ENCODE results near the gene VSTM2L.

The VSTM2L gene

DNA sequence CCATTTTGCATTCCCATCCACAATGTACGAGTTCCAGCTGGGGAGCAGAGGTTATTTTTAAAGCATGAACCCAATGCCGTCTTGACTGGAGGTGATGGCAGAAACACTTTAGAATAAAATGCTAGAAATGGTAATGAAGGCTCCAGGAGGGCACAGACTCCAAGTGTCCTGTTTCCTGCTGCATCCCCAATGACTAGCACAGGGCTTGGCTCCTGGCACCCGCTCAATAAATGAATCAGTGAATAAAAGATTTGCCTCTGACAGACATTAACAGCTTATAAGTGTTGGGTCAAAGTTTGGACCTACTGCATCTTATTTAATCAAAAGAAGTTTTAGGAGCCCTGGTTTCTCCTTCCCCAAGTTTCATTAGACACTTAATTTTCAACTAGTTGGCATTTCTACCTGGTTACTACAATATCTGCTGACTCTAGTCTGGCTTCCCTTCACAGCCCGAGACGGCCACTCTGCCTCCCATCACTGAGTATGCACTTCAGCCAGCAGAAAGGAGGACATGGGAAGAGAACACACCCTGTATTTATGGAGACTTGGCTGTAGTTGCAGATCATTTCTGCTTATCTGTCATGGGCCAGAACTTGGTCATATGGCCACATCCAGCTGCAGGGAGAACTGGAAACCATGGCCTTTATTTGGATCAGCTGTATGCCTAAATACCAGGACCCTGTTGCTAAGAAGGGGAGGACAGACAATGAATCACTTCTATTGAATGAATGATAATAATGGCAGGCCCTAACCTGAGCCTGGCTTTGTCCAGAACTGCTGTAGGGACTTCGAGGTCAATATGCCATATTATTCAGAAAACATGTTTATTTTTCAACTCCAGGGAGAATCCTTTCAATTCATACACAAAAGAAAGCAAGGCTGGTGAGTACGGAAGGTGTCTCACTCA lies 67.3 kb downstream of the VSTM2L start:
- no peak for DNase-seq (ENCODE audit: low spot score)

DNA sequence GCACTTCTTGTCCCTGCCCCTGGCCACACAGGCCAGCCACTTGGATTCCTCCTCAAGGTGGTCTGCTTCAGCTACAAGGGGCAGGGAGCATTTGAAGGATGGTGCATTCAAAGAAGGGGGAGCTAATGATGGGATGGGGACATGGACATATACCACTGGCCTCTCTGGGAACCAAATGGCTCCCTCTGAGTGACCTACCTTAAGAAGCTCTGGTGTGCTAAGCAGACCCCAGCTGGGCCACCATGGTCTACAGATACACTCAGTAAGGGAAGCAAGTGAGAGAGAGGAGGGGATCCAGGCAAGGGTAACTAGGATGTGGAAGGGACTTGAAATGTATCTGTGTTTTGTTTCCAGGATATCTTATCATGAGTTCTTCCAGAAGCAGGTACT lies 67.9 kb downstream of the VSTM2L start:
- DNase-seq (ENCODE audit: low spot score), result no peak

DNA sequence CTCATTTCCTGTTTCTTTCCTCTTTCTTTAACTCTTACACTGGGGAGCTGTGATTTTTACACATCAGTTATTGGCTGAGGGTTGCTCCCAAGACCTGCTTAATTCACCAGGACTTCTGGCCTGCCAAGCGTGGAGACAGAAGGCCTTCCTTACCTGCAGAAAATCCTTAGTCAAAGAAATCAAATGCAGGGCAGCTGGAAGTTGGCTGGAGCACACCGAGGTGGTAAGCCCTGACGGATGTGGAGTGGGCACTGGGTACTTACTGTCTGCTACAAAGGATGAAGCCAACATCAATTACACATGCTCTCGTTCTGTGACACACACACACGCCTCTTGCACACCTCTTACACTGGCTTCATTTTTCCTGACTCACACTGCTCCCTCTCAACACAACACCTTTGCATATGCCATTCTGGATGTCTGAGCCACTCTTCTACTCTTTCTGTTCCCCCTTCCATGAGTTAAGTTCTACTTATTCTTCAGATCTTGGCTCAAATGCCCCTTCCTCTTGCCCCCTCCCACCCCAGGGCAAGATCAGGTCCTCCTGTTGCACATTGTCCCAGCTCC lies 68.7 kb downstream of the VSTM2L start:
- no peak for DNase-seq (ENCODE audit: low spot score)

DNA sequence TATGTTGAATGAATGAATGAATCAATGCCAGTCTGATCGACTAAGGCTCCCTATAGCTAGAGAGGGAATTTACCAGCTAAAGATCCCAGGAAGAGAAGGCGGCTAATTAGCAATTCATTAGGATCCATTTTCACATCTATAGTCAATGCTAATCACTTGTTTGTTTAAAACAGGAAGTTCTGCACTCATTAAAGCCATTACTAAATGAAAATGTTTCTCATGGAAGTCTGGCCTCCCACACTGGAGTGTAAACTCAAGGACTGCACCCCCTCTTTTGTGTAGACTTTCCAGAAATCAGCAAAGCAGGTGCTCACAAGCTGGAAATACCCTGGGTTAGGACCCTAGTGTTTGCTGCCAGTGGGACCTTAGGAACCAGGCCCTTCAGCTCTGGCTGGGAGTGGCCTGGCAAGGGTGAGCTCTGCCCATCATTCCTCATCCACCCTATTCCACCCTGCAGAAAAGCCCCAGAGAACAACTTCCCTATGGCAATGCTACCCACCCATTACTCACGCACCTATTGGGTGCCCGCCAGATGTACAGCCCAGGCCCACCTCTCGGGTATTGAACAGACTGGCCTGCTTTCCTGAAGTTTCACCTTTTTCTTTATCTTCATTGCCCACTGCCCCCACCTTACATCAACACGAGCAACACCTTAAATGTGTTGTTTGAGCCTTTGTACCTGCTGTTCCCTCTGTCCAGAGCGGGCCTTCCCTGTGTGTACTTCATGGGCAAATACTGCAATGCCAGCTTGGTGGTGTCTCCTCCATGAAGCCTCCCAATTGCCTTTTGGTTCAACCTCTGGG lies 69.5 kb downstream of the VSTM2L start:
- DNase-seq (ENCODE audit: low spot score), result no peak

DNA sequence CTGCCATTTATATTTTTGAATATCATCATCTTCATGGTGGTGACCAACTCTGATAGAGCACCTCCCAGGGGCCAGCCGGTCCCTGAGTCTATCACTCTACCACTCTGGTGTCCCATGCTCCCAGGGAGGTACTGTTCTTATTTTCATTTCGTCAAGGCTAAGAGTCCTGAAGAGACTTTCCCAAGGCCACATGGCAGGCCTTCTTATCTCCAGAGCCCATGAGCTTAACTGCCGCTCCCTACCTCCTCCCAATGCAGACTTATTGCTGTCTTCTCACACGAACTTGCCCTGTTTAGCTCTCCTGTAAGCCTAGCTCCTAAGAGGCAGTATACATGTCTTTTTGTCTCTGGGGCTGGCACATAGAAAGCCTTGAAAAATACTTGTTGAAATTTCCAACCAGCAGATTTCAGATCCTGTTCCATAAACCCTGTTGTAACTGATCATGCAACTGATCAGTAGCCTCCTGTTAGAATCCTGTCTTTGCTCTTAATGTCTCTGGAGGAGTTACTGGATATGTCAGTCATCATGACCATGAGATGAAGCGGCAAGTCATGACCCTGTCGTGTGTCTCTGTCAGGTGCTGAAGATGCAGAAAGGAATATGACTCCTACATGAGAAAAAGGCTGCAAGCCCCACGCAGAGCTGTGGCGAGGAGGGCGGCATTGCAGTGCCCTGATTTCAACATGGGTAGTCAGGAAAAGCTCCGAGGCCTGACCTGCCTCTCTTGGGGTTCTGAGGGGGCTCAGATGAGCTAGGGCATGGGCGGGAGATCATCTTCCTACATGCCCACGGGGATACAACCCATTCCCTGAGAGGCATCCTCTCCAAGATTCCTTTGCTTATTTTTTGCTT lies 70.4 kb downstream of the VSTM2L start:
- DNase-seq (ENCODE audit: low spot score), result no peak

DNA sequence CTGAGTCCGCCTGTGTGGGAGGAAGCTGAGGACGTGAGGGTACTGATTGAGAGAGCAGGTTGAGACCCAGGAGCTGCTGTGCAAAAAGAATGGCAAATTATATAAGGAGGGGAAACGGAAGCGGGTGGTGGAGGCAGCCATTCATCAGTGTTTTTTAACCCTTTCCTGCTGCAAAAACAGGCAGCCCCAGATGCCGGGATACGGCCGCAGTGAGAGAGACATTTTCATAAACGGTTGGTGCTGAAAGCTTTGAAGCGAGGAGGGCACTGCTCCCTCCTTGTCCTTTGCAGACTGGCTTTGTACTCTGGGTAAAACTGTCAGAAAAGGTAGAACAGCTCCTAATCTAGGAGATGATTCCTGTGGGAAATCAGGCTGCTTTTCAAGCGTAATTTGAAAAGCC lies 74.0 kb downstream of the VSTM2L start:
- DNase-seq (ENCODE audit: low spot score), result no peak

DNA sequence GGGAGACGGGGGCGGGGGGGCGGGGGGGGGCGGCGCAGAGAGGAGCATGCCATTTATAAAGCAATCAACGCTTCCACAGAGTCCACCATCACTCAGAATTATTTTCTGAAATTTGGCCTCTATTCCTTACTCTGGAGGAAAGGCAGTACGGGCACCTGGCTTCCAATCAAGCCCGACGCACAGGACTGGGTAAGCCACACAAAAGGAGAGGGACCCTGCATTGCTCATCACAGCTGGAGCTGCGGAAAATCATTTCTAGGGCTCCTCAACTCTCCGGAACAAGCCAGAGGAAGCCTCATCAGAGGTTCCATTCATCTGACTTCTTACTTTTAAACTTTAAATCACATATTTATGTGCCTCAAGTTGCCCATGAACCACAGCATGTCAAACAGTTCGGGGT lies 74.4 kb downstream of the VSTM2L start:
- no peak for DNase-seq (ENCODE audit: low spot score)

DNA sequence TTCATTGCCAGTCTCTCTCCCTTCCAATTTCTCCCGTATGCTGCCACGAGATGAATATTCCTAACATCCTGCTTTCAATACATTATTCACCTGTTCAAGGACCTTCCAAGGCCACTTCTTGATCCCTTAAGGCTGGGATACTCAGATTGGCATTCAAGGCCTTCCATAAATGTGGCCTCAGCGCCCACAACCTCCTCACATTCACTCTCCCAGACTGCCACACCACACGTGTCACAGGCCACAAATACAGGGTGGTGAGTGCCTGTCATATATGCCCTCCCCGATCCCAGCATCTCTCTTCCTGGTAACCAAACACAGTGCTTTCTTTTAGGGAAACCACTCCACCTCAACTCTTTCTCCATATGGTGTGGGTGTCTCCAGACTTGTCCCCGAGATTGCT lies 74.9 kb downstream of the VSTM2L start:
- no peak for DNase-seq (ENCODE audit: low spot score)

DNA sequence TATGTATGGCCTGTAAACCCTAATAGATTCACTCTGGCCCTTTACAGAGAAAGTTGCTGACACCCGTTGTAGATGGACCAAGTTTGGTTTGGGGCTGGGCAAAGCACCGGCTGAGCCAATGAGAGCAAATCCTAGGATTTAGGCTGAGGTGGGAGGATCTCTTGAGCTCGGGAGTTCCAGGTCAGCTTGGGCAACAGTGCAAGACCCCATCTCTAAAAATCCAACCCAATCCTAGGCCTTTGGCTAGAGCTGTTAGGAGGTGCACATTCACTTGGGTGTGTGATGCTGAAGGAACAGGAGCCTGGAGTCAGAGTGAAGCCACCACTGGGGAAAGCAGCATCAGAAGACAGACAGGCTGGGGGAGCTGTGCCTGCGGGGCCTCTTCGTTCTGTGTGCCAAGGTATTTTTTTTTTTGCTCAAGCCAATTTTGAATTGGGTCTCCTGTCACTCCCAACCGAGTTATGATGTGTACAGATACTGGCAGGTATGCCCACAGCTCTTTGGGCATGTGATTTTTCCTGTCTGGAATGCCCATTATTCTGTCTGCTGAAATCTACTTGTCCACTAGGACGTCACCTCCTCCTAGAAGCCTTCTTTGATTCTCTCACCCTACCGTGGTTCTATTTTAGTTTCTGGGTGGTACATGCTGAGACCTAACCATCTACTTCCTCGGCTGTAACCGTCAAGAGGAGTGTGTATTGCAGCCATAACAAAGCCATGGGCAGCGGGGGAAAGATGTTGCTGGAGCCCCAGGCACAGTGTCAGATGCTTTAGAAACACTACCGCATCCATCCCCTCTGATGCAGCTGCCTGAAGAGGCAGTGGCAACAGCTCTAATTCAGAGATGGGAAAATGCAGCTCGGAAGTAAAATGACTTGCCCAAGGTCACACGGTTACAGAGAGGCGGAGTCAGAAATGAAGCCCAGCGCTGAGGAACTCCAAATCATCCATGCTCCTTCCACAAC lies 76.4 kb downstream of the VSTM2L start:
- no peak for DNase-seq (ENCODE audit: low spot score)

DNA sequence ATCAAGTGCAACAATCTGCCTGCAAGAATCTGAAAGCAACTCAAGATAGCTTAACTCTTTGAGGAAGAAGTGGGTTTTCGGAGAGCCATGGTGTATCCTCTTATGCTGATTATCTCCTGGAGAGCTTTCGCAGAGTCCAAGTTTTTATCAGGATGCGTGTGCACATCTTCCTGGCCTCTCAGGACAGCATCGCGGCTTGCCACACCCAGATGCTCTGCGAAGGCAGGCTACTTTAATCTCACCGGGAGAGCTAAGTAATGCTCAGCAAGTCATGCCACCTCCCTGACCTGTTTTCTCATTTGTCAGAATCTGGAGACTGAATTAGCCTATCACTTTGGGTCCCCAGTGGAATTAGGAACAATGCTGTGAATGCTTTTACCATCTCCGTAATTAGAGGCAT lies 77.5 kb downstream of the VSTM2L start:
- DNase-seq (ENCODE audit: low spot score), result no peak

DNA sequence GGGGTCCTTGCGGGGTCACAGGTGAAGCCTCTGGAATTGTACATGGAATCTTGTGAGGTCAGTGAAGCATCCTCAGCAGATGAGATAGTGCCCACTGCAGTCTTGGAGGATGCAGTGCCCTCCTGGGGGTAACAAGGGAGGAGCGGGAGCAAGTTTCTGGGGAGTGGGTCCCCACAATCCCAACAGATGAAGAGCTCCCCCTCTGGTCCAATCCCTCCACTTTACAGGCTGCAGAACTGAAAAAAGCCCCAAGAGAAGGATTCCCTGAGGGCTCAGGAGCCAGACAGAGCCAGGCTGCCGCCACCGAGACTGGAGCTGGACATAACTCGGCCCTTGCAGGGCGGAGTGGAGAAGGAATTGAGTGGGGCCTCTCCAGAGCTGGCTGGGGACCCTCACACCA lies 77.9 kb downstream of the VSTM2L start:
- no peak for DNase-seq (ENCODE audit: low spot score)

DNA sequence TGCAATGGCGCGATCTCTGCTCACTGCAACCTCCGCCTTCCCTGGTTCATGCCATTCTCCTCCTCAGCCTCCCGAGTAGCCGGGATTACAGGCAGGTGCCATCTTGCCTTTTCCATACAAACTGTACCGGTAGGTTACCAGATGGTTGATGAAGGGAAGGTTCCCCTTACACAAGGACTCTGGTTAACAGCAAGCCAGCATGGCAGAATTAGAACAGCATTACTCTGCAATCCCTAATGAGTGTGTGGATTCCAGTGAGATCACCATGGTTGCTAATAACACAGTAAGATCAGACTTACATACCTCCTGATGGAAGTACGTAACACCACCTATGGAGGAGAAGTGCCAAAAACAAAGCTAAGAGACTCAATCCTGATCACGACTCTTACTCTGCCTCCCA lies 78.6 kb downstream of the VSTM2L start:
- no peak for DNase-seq (ENCODE audit: low spot score)

DNA sequence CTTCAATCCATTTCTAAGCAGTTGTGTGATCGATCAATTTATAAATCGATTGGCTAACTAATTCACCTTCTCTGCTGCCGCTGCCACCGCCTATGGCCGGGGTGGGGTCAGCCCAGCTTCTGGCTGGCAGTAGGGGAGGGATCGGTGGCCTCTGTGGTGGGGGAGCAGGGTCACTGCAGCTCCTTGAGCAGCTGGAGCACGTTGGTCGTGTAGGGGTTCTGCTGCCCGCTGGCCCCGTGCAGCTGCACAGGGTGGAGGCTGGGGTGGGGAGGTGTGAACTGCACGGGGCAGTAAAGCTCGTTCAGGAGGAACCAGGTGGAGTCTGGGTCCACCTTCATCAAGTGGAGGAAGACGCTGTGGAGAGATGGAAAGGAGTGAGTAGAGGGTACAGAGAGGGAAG lies 80.4 kb downstream of the VSTM2L start:
- DNase-seq (ENCODE audit: low spot score), result no peak

DNA sequence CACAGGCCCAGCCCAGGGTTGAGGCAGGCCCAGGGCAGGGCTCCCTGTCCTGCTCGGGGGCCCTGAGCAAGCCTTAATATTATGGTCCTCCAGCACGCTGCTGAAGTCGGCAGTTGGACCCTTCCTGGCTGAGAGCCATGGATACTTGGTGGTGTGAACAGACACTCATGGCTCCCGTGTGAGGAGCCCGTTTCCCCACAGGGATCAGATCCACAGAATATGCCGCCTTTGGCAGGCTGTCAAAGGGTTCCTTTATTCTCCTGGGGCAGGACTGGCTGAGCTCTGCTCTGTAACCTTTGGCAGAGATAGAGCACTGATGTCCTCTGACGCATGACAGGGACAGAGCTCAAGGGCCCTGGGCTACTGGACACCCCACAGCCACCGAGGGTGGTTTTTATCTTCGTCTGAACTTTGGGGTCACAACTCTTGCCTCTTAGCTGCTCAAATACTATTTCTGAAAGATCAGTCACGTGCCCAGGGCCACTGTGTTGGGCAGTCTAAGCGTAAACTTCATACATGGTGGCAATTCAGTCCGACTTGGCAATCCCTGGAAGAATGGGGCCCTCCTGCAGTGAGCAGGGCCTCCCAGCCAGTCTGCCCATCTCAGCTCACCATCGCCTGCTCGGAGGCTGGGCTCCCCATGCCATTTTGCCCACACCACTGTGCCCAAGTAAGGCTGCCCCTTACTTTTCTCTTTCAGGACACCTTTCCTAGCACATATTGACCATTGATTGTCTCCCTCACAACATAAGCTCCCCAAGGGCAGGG lies 81.3 kb downstream of the VSTM2L start:
- DNase-seq (ENCODE audit: low spot score), result no peak

DNA sequence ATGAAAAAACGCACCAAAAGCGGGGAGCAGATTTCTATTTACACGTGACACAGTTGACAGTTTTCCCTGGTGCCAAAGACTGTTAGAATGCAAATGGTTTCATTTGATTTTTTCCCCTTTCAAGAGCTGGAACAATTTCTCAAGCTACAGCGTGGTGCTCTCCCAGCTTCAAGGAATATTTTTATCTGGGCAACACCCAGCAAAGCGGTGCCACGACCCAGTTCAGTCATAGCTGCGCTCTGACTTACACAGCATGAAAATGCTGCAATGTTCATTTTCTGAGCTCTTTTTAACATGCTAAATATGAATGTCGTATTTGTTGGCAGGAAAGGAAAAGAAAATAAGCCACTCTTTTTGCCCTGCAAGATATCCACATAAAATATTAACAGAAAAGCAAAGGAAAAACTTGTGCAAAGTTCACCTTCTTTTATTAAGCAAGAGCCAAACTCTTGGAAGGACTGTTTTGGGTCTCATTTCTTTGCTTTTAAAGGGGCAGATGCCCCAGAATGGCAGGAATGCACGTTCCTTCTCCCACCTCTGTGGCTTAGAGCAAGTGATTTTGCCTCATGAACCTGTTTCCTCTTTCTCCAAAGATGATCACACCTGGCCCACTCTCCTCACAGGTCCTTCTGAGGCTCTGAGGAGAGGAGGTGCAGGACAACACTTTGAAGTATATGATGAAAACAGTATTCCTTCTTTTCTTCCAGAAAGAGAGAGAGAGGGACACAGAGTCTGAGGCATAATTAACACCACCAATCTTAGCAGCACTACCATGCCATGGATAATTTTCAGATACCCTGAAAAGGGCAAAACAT lies 83.3 kb downstream of the VSTM2L start:
- DNase-seq (ENCODE audit: low spot score), result no peak

DNA sequence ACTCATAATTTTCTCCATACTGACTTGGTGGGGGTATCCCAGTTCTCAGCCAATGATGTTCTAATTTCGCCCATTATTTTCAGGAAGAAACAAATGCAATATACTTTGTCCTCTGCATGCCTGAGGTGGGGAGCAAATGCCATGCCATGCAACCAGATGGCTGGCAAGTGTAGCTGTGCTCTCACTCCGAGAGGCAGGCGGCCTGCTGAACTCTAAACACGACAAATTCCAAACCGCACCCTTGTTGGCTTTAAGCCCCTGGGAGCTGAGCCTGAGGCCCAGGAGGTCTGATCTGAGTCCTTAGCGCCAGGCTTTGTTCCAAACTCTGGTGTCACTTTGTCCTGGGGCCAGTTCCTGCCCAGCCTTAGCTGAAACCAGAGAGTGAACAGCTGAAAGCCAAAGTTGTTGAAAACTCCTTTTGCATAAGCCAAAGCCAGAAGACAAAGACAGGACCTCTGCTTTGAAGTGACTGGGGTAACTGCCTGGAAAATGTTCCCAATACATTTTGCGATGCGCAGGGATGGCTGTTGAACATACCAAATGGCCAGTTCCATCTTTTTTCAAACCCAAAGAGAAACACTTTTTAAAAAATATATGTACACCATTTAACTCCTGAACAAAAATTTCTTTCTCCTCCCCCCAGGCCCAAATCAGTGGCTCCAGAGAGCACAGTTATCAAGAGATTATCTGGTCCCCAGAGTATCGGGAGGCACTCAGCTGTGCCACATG lies 84.1 kb downstream of the VSTM2L start:
- no peak for DNase-seq (ENCODE audit: low spot score)

DNA sequence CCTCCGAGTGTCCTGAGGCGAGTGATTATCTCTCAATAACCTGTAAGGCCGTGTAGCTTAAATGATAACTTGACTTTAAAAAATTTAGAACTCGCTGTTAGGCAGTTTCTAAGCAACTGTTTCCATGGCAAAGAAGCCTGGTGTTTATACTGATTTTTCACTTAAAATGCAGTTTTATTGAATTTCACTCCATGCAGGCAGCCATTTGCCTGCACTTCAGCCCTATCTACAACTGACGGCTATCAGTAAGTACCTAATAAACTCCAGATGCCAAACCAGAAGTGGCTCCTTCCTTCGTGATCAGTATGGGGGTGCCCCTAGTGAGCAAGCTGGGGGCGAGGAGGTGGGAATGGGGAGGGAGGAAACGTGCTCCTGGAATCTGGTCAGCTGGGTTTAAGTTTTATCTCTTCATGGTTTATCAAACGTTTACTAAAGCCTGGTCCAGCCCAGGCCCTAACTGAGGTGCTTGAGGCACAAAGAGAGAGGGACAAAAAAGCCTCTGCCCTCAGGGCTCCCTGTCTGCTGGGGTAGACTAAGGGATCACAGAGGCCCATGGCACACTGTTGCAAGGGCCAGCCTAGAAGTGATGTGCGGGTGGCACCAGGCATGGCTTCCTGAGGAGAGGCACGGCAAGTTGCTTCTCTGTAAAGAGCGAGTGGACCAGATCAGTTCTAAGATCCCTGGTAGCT lies 84.8 kb downstream of the VSTM2L start:
- DNase-seq (ENCODE audit: low spot score), result no peak
